ENCODE data around the gene SLC4A7.
A peak's percentile ranks its signal among the peaks of the same experiment; 100 is the strongest.
"Not testable (repeated sequence)": the region's sequence is repeated elsewhere in the genome, so short reads cannot be mapped to it uniquely, and the experiment has no call there.

Gene SLC4A7

DNA sequence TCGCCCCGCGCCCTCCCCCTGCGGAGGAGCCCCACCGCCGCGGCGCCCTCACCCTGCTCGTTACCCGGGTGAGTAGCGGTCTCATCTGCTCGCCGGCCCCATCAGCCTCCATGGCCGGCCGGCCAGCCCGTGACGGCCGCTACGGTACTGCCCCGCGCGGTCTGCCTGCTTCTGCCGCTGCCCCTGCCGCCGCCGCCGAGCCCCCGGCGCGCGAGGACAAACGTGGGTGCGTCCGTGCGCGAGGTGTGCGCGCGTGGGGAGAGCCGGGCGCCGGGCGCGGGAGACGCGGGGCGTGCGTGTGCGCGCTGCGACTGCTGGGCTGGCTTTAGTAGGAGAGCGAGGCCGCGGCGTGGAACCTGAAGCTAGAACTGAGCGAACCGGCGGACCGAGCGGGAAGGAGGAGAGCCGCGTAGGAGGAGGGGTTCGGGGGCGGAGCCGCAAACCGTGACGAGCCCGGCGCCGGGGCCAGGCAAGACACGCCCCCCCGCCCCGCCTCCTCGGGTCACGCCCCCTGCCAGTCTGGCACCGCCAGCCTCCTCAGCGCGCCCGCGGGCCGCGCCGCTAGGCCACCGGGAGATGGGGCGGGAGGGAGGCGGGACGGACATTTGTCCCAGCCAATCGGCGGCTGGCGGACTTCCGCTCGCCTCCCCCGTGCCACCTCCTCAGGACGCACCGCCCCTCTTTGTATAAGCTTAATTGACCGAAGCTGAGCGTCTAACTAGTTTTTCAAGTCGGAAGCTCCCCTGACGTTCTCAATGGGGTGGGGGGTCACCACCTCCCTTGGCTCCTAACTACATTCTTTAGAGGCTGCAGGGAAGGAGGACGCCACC, at the start of gene SLC4A7:
Gene SLC4A7 (minus strand): TSS at position 370 of the 830 bp plus-strand sequence. CDS start 258 bp downstream, at position 112.
- DNase-seq = peak; percentile 97 to 100

DNA sequence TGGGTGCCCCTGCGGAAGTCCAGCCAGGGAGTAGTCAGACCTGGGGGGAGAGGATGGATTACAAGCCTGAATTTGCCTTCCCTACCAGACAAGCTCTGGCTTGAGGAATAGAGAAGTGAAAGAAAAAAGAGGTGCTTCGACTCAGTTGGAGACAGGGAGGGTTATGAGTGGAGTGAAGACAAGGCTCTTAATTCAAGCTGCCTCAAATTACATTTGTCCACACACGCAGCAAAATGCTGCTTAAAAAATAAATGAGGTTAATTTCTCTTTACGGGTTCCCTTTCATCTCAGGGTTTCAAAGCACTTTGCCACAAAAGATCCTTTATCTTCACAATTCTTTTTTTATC, 49.0 kb upstream of the SLC4A7 start:
- DNase-seq = no peak

DNA sequence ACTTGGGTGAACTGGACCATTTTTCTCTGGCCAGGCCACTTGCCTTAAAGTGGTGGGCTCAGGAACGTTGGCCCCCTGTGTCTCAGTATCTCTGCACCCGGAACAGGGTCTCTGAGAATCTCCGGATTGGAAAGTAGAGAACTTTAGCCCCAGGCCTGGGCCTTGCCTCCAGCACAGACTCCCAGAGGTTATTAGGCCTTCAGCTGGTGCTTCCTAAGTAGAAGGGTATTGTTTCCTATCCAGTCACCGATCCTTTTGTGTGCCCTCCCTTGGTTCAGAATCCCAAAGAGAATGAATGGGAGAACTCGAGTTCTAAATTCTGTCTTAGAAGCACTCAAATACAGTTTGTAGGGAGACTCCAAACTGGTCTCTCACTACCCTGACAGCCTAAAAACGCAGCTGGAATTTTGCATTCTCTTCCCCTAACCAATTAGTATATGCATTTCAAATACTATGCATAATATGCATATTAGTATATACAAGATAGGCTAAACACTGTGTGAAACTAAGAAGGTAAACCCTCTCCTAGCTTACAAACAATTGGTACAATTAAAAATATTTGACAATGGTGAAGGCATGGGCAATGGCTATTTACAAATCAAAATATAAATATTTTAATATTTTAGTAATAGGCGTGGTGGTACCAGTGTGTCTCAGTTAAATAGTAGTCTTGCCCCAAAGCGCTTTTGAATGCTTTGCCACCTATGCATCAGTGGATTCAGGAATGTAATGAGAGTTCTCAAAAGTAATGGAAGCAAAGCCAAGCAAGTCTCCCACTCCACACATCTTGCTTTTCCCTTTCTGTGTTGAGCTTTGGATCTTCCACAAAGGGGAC, 48.5 kb upstream of the SLC4A7 start:
- DNase-seq = no peak

DNA sequence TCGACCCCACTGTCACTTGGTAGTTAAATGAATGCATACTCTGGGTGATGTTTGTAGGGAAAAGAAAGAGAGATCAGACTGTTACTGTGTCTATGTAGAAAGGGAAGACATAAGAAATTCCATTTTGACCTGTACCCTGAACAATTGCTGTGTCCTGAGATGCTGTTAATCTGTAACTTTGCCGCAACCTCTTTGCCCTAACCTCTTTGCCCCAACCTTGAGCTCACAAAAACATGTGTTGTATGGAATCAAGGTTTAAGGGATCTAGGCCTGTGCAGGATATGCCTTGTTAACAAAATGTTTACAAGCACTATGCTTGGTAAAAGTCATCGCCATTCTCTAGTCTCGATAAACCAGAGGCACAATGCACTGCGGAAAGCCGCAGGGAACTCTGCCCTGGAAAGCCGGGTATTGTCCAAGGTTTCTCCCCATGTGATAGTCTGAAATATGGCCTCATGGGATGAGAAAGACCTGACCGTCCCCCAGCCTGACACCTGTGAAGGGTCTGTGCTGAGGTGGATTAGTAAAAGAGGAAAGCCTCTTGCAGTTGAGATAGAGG, 47.1 kb upstream of the SLC4A7 start:
- not testable (repeated sequence) for DNase-seq

DNA sequence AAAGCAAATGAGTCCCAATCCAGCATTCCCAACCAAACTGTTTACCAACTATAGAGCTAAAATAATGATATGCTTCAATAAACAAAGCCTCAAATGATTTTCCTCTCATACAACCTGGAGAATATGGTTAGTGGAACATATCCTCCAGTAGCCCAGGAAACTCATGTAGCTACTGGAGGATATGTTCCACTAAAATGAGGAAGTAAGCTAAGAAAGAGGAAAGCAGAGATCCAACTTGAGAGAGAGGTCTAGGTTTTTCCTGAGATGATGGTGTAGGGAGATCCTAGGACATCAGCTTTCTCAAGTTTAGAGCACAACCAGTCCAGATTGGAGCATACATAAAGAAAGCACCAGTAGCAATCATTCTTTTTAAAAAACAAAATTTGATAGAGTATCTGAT, 44.6 kb upstream of the SLC4A7 start:
- DNase-seq = no peak

DNA sequence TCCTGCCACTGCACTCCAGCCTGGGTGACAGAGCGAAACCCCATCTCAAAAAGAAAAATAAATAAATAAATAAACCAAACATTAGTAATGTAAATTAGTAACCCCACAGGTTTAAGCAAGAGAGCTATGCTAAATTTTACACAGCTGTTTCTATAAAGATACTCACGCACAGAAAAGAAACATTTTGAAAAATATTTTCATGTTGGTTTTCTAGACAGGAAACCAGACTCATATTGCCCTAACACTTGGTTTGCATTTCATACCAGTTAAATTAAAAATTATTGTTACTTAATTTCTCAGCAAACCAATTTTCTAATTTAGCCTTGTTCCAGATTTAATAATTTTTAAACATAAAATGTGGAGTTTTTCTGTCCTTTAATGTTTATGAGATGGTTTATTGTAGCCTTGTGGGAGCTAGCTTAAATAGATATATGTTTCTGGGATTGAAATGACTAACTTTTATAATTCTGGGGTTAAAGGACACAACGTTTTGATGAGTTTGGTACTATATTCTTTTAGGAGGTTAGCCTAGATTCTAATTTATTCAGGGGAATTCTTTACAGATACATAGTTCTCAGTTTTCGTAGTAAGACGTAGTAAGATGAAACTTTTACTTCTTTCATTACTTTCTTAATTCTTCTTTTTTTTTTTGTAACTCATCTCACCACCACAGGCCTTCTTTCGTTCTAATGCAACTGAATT, 42.6 kb upstream of the SLC4A7 start:
- DNase-seq = no peak

DNA sequence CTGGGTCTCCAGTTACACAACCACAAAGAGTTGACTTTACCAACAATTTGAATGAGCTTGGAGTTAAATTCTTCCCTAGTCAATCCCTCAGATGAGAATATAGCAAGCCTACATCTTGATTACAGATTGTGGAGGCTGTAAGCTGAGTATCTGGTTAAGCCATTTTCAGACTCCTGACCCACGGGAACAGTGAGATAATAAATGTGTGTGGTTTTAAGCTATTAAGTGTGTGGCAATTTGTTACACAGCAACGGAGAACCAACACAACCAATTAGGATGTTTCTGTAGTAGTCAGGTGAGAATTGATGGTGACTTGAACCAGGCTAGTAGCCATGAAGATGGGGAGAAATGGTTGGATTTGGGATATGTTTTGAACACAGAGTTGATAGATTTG, 37.7 kb upstream of the SLC4A7 start:
- no peak for DNase-seq

DNA sequence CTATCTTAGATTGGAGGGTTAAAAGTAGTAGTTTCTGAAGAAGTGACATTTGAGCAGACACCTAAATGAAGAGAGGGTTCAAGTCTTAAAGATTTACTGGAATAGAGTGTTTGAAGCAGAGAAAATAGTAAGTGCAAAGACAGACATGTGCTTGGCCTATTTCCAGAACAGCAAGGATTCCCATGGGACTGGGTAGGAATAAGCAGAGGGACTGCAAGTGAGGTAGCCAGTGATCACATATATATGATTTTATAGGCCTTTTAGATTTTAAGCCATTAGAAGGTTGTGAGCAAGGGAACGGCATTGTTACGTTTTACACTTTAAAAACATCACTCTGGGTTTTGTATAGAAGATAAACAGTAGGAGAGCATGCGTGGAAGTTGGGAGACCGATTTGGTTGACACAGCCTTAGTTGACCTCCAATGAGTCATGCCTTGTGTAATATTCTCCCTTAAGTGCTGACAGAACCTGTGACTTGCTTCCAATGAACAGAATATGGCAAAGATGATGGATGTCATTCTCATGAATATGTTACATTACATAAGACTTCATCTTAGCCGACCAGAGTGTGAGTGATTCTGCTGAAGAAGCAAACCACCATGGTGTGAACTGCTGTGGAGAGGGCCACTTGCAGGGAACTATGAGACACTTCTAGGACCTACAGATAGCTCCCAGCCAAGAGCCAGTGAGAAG, 37.1 kb upstream of the SLC4A7 start:
- no peak for DNase-seq

DNA sequence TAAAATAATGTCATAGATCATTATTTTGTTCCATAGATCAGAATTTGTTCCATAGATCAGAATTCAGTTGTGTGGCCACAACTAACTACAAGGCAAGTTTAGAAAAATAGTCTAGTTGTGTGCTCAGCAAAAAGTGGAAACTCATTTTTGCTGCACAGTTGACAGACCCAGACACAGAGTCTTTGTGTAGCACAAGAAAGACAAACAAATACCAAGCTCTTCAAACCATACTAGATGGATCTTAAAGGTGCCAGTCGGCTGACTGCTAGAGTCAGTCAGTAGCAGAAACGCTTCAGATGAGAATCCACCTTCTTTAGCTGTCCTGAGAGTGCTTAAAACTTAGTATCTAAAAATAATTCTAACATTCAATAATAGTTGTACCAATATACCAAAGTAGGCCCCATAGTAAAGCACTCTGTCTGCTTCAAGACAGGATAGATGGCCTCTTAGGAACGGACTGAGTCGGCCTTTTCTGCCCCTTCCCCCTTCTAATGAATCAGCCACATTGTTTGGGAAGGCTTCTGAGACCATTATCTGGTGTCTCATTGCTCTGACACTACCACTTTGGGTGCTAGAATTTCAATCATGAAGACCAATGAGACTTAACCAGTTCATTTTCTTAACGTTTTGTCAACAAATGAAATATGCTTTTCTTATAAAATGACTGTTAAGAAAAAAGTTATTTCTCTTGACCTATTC, 27.7 kb upstream of the SLC4A7 start:
- no peak for DNase-seq

DNA sequence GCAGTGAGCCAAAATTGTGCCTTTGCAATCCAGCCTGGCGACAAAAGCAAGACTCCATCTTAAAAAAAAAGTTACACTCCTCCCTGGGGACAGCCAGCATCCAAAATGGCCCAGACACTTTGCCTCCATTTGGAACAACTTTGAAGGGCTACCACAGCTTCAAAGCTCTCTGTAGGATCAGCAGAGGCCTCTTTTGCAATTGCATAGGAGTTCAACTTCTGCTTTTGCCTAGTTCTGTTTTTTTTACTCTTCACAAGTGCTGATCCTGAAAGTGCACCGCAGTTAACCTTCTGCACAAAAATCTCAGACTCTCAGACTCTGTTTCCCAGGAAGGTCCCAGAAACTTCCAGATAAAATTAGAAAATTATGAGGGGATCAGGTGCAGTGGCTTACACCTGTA, 25.2 kb upstream of the SLC4A7 start:
- DNase-seq = no peak

DNA sequence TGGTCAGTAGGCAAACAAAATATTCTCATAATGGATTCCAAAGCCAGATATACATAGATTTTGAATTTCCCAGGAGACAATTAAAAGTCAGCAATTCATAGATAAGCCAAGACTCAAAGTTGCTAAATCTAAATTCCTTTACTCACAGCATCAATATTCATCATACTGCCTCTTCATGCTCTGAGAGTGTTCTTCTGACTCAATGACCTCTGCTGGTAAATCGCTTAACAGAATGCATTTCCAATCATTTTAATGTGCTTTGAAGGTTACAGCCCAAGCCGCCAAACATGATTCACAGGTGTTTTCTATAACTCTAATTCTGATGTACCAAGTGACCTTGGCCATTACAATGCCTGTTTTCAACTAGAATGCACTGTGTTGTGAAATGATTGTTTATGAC, 24.2 kb upstream of the SLC4A7 start:
- no peak for DNase-seq

DNA sequence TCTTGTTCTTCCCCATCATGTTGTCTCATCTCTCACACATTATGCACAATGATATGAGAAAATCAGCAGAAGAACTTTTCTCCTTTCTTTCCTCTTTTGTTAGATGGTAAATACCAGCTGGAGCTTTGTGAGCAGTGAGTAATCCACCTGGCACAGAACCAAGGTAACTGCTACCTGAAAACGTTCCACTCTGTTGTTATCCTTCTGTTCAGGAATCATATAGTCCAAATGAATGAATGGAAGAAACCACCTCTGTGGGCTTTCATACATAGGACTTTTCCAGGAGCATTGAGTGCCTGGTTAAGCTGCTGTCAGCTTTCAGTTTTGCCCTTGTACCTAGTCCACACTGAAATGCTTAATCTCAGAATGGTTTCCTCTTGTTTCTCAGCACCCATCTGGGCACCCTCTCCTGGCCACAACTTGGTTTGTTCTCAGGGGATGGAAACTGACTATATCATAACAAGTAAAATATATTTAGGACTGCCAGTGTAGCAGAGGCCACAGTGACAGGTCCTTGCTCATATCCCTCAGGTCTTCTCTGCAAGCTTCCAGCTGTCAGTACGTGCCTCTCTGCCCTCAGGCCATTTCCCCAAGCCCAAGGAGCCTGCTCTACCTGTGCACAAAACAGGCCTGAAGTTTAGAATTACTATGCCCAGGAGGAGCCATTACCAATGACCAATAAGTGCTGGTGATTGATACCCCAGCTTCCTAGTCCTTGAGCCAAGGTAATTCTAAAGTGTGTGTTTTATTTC, 23.5 kb upstream of the SLC4A7 start:
- DNase-seq = no peak

DNA sequence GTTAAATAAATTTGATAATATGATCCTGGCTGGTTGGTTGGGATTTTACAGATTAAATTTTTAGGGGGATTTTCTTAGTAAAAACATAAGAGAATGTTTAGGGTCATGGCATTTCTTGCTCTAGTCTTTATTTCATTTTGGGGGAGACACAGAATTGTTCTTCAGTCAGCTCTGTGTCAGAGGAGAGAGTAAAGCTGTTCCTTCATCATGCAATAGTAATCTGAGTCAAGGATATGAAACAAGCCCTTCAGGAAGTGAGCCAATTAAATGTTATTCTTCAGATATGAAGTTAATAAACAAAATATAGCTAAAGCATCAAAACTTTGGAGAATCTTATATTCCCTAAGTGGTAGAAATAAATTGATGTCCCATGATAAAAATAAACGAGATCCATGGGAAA, 22.9 kb upstream of the SLC4A7 start:
- no peak for DNase-seq

DNA sequence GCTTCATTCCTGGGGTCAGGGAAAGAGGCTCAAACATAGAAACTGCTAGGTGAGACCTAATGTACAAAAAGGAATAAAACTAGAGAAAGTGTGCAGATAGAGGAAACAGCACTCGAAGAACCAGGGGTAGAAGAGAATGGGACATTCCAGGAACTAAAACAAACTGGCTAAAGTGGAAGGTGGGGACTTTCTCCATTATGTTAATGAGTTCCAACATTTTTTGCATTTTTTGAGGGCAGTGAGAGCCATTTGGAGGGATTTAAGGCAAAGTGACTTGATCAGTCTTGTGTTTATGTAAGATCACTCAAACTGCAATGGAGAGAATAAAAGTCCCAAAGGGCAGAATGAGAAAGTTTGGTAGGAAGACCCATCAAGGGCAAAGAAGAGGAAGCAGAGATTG, 20.6 kb upstream of the SLC4A7 start:
- no peak for DNase-seq

DNA sequence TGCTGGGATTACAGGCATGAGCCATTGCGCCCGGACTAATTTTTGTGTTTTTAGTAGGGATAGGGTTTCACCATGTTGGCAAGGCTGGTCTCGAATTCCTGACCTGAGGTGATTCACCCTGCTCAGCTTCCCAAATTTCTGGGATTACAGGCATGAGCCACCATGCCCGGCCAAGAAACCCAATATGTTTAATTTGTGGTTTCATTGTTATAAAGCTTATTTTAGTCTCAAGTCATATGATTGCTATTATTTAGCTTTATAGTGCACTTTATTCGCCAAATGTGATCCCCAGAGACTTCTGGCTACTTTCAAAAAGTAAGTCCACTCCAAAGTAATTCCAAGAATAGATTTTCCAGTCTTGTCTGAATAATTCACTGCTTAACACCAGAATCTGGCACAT, 19.3 kb upstream of the SLC4A7 start:
- DNase-seq = no peak

DNA sequence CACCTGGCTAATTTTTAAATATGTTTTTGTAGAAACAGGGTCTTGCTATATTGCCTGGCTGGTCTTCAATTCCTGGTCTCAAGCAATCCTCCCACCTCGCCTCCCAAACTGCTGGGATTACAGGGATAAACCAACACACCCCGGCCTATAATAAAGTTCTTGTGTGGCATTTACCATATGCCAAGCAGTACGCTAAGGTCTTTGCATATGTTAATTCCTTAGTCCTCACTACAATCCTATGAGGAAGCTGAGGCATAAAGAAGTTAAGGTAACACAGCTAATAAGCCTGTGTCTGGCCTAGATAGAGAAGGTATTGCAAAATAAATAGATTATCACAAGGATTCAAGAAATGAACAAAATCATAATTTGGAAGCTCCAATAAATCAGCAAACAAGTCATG, 17.6 kb upstream of the SLC4A7 start:
- no peak for DNase-seq

DNA sequence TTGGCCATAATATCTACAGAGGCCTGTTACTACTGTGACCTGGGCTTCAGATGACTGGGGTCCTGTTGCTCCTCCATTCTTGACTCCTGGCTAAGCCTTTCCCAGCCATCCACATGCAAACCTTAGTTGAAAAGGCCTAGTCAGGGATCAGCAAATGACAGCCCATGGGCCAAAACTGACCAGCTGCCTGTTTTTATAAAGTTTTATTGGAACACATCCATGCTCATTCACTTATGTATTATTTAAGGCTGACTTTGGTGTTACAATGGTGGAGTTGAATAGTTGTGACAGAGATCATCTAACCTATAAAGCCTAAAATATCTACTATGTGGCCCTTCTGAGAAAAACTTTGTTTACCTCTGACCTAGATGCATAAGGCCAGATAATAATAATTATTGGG, 16.8 kb upstream of the SLC4A7 start:
- DNase-seq = no peak

DNA sequence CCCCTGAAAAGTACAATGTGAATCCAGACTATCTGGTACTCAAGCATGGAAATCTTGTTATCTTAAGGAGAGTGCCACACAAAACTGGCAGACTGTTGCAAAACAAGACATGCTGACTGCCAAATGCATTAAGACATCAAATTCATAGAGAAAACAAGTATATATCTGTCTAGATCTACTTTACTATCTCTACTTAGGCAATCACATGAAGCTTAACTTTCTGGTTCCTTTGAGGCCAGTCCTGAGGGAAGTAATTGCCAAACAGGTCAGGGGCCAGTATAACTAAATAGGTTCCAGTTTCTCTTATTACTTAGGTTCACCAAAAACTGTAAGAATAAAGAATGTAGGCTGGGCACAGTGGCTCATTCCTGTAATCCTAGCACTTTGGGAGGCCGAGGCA, 15.9 kb upstream of the SLC4A7 start:
- DNase-seq = no peak

DNA sequence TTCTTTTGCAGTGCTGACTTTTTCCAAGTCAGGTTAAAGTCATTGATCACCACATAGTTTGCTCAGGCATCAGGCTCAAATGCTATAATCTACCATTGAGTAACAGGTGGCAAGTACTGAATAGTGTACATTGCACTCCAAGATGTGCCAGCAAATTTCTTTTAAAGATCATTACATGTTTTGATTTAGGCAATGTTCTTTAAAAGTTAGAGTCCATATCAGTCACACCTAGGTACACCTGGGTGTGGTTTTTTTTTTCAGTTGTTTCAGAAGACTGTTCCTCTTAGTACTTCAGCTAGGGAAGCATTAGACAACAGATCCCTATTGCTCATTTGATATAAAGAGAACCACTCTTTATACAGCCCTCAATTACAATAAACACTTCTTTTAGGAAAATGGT, 10.6 kb upstream of the SLC4A7 start:
- no peak for DNase-seq

DNA sequence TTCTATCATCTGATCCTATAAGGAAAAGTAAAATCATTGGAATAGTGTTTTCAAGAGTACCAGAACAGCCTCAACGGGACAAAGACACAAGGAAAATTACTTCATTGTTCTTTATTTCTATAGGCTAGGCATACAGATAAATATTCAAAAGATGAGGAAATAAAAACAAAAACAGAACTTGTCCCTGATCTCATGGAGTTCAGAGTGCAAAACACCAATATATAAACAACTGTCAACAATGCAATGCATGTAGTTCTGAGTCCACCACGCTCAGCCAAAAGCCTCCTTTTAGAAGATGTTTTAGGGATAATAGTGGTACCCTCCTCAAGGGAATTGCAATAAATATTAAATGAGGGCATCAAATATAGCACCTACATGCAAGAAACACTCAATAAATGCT, 4.6 kb upstream of the SLC4A7 start:
- DNase-seq = no peak

DNA sequence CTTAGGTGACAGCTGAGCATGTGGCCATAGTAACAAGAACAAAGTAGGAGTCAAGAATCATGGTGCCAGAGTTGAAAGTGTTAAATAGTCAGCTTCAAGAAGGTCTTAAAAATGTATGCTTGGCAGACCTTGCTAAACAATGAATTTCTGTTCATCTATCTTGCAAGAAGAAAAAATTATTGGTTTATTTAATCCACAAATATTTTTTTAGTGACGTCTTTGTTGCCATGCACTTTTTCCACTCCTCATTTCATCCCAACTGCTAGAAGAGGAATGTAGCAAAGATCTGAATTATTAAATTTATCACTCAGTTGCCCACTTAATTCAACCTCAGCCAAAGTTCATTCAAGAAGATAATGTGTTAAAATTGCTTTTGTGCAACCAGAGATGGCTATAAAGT, 3.2 kb upstream of the SLC4A7 start:
- no peak for DNase-seq

All from stimulated activated CD4-positive, alpha-beta T cell treated with anti-CD3 and anti-CD28 coated beads, Interleukin-4, amount 100 ng/mL, for 4 hours (primary cell).